ENCODE results near the gene CH25H.

CH25H gene

GRCh38 chr10:89233033-89233432 lies 25.9 kb upstream of the CH25H start:
- no peak for DNase-seq (ENCODE audit: low read depth in 2 of 2)

DNA sequence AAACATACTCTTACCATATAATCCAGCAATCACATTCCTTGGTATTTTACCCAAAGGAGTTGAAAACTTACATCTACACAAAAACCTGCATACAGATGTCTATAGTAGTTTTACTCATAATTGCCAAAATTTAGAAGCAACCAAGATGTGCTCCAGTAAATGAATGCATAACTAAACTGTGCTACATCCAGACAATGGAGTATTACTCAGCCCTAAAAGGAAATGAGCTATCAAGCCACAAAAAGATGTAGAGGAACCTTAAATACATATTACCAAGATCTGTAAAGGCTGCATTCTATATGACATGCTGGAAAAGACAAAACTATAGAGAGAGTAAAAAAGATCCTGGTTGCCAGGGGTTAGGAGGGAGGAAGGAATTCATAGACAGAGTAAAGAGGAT lies 21.8 kb upstream of the CH25H start:
- DNase-seq (ENCODE audit: low read depth in 2 of 2), result no peak

GRCh38 chr10:89228146-89228545 lies 21.0 kb upstream of the CH25H start:
- no peak for DNase-seq (ENCODE audit: low read depth in 2 of 2)

DNA sequence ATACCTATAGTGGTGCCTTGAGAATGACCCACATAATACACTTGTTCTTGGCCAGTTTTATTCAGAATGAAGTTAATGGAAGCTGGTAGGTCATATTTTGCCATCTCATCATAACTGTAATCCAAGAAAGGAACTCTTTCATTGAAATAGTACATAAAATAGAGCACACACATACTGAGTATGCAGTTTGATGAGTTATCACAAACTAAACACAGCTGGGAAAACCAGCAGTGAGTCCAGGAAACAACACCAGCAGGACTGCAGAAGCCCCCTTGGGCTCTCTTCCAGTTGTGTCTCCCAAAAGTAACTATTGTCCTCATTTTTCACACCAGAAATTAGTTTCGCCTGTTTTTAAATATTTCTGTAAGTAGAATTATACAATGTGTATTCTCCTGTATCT lies 19.8 kb upstream of the CH25H start:
- DNase-seq (ENCODE audit: low read depth in 2 of 2), result no peak

GRCh38 chr10:89224739-89225443 lies 17.8 kb upstream of the CH25H start:
- DNase-seq (ENCODE audit: low read depth in 2 of 2), result no peak

- DNase-seq (ENCODE audit: low read depth in 2 of 2), result no peak
Observed at GRCh38 chr10:89221919-89222318, 14.8 kb upstream of the CH25H start.

DNA sequence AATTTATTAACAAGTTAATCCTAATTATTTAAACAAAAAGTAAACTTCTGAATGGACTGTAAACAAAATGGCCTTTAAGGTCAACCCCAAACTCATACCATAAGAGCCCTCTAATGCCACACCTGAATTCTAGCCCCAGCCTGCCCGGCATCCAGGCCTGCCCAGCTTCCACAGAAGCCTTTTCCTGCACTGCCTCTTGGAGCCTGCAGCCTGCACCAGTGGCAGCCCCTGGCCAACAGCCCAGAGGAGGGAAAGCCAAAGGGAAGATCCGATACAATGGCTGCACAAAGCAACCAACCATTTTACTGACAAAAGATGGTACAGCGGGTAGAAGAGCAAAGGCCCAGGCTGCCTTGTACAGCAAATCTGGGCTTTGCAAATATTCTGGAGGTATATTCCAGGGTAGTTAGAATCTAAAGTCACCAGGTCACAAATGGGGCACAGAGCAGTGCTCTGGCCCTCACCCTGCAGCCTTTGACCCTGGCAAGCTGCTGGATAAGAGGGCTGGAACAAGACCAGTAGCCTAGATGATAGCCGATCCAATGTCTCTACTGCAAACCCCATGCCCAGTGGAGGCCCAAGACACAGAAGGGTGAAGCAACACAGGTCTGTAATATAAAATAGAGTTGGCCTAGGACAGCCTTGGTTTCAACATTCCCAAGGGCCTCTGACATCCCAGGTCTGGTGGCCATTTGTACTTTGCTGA lies 12.5 kb upstream of the CH25H start:
- DNase-seq (ENCODE audit: low read depth in 2 of 2), result no peak

DNA sequence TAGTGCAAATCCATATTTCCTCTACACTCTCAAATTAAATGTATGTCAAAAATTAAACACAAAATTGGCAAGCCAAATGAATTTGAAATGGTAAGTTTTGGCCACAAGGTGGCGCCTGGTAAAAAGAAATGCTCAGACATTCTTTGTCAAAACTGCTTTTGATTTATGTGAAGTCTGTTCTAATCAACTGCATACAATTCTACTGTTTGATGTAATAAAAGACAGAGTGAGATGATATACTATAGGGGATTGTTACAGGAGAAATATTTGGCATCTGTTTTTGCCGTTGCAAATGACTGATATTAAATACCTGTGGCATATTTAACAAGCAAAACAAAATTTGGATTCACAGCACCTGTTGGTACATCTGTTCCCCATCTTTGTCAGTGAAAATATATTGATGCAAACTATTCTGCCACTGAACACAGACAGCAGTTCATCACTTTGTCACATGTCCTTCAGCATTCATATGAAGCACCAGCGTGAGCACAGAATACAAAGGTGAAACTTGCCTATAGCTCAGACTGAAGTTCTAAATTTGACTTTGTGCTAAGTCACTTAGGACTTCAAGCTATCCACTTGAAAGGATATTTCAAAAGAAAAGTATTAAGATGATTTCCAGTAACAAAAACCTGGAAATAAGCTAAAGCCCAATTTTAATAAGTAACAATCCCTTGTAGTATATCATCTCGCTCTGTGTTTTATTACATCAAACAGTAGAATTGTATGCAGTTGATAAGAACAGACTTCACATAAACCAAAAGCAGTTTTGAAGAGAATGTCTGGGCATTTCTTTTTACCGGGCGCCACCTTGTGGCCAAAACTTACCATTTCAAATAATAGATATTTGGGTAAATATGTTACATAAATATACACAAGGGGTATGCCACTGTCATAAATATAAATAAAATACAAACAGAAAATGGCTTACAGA lies 10.2 kb upstream of the CH25H start:
- peak; percentile 44 to 58 for DNase-seq (ENCODE audit: low read depth in 2 of 2)

- DNase-seq (ENCODE audit: low read depth in 2 of 2), result no peak
Observed at GRCh38 chr10:89216056-89216455, 8.9 kb upstream of the CH25H start.

GRCh38 chr10:89215511-89215910 lies 8.4 kb upstream of the CH25H start:
- no peak for DNase-seq (ENCODE audit: low read depth in 2 of 2)

DNA sequence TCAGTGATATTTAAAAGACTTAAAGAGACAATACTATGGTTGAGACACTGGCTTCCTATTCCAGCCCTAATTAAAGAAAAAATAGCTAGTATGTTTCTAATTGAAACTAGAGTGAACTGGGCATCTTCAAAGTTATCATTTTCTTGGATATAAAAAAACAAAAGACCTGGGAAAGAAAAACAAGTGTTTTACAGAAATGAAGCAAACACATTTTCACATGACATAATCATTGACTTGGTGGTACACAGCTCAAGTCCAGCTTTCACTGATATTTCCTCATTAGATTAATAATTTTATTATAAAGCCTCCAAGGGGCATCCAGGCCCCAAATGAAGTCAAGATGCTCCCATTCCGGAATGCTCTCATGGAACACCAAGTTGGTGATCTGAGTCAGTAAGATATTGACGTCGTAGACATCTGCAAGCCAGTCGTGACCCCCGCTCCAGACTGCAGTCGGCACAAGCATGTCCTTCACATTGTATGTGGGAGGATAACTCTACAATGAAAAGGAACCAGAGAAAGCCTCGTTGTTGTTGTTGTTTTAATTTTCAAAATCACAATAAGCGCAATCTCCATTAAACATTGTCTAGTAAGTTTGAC lies 7.5 kb upstream of the CH25H start:
- no peak for DNase-seq (ENCODE audit: low read depth in 2 of 2)

DNA sequence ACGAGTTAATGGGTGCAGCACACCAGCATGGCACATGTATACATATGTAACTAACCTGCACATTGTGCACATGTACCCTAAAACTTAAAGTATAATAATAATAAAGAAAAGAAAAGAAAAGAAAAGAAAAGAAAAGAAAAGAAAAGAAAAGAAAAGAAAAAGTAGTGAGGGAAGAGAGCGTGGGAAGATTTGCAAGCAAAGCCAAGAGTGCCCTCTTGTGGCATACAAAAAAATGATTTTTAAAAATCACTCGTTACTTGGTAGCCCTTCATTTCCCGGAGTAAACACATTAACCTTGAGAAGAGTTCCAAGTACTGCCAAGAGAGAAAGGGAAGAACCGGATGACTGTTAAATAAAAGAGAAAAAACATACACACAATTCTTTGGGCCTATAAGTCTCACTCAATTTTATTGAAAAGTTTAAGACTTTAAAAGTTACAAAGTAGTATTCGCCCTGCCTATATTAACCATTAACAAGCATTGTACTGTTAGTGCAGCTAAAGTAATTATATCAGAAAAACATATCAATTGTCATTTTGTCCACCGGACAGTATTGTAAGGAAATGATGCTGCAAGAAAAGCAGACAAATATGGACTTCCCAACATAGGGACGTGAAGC lies 6.2 kb upstream of the CH25H start:
- no peak for DNase-seq (ENCODE audit: low read depth in 2 of 2)

GRCh38 chr10:89210794-89211425 lies 3.8 kb upstream of the CH25H start:
- no peak for DNase-seq (ENCODE audit: low read depth in 2 of 2)

GRCh38 chr10:89209718-89210117 lies 2.6 kb upstream of the CH25H start:
- DNase-seq (ENCODE audit: low read depth in 2 of 2), result no peak

DNA sequence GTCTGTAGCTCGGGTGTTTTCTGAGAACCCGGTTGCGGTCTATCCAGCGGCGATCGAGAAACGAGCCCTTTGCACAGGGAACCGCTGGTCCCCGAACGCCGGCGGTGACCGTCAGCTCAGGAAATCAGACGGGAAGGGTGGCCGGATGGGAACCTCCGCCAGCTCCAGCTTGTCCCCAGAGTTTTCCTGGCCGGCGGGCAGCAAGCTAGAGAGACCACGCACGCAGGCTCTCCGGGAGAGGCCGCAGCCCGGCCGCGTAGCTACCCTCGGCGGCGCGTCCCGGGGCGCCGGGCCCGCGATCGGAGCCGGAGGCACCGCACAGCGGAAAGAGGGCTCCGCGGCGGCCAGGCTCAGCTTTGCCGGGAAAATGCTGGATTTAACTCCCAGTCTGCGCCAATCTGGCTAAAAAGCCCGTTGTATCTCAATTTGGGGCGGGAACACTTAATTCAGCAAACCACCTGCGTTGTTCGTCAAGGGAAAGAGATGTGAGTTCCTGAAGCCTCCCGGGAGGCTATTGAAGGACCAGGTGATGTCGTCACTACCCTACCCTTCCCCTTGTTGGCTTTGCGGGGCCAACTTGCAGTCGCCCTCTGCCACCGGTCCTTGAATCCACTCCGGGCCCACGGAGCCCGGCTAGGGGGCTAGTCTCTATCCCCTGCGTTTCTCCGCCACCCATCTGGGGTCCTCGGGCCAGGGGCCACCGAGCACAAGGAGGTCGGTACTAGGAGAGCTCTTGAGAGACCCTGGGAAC lies 859 bp upstream of the CH25H start:
- DNase-seq (ENCODE audit: low read depth in 2 of 2), result no peak

GRCh38 chr10:89206402-89207180 lies 526 bp downstream of the CH25H start:
- DNase-seq (ENCODE audit: low read depth in 2 of 2), result no peak

- no peak for DNase-seq (ENCODE audit: low read depth in 2 of 2)
Observed at GRCh38 chr10:89204621-89205185, 2.4 kb downstream of the CH25H start.

- no peak for DNase-seq (ENCODE audit: low read depth in 2 of 2)
Observed at GRCh38 chr10:89203237-89203636, 3.9 kb downstream of the CH25H start.

DNA sequence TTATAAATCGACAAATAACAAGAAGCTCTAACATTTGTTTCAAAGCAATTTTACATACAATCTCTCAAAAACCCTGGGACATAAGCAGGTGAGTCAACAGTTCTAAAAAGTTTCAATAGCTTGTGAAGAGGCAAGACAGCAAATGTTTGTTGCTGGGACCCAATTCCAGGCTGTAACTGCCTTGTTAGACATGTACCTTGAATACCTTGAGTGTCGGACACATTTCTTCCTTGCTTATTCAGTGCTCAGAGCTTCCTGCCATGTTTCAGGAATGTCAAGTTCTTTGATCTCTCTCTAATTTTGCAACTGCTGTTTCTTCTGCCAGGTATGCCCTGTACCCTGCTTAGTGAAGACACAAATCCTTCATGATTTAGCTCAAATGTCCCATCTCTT lies 5.1 kb downstream of the CH25H start:
- no peak for DNase-seq (ENCODE audit: low read depth in 2 of 2)
